ENCODE results near the gene SOWAHB.

The SOWAHB gene

GRCh38 chr4:76896614-76897535 lies 1.1 kb downstream of the SOWAHB start:
- DNase-seq (ENCODE audit: low read depth, low spot score): peak; percentile 22
- no peak for TF ChIP-seq CTCF (IDR thresholded peaks at IDR 0.05; ENCODE audit: low read depth, low read length)
- in situ Hi-C loops (cut with HindIII; ENCODE audit: low sequenced_read_pairs): no loop called here
- H3K4me3 ChIP-seq (ENCODE audit: low read depth, low read length): peak overlapping the region; percentile 3

GRCh38 chr4:76896048-76896447 lies 1.9 kb downstream of the SOWAHB start:
- no peak overlapping the region for H3K4me3 ChIP-seq (ENCODE audit: low read depth, low read length)
- no peak for DNase-seq (ENCODE audit: low read depth, low spot score)
- in situ Hi-C loops (cut with HindIII; ENCODE audit: low sequenced_read_pairs): no loop called here
- TF ChIP-seq CTCF (IDR thresholded peaks at IDR 0.05; ENCODE audit: low read depth, low read length): no peak

GRCh38 chr4:76895619-76896018 lies 2.3 kb downstream of the SOWAHB start:
- TF ChIP-seq CTCF (IDR thresholded peaks at IDR 0.05; ENCODE audit: low read depth, low read length): peak; percentile 1
- DNase-seq (ENCODE audit: low read depth, low spot score): no peak
- in situ Hi-C loops (cut with HindIII; ENCODE audit: low sequenced_read_pairs): no loop called here
- no peak overlapping the region for H3K4me3 ChIP-seq (ENCODE audit: low read depth, low read length)

DNA sequence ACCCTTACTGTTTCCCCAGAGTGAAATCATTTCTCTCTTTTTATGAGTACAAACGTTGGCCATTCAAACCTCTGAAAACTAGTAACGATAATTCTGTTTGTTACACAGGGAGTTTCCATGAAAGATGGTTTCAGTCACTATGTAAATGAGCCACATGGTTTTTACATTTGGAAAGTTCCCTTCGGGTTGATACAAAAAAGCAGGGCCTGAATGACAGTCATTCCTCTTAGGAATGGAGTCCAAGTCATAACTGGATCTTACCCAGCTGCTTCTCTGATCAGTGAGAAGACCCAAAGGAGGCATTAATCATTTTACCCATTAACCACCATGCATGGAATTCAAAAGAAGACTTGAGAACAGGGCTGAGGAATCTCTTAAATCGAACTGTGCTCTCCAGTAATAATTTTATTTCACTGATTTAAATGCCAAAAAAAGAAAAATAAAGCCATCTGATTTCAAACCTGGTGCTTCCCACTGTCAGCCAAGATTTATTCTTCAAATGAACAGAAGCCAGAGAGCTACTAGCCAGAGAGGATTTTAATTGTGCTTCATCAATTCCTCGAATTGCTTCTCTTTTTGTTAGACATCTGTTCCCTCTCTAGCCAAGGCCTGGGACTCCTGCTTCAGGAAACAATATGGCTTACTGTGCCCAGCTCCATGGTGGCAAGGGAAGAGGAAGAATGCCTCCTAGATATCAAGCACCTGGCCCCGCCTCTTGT lies 3.2 kb downstream of the SOWAHB start:
- no peak for DNase-seq (ENCODE audit: low read depth, low spot score)
- no peak for TF ChIP-seq CTCF (IDR thresholded peaks at IDR 0.05; ENCODE audit: low read depth, low read length)
- in situ Hi-C loops (cut with HindIII; ENCODE audit: low sequenced_read_pairs): no loop called here
- H3K4me3 ChIP-seq (ENCODE audit: low read depth, low read length): no peak overlapping the region

- no peak for DNase-seq (ENCODE audit: low read depth, low spot score)
- no peak for TF ChIP-seq CTCF (IDR thresholded peaks at IDR 0.05; ENCODE audit: low read depth, low read length)
- in situ Hi-C loops (cut with HindIII; ENCODE audit: low sequenced_read_pairs): no loop called here
- no peak overlapping the region for H3K4me3 ChIP-seq (ENCODE audit: low read depth, low read length)
Observed at GRCh38 chr4:76892601-76893000, 5.3 kb downstream of the SOWAHB start.

- no peak overlapping the region for H3K4me3 ChIP-seq (ENCODE audit: low read depth, low read length)
- TF ChIP-seq CTCF (IDR thresholded peaks at IDR 0.05; ENCODE audit: low read depth, low read length): no peak
- in situ Hi-C loops (cut with HindIII; ENCODE audit: low sequenced_read_pairs): no loop called here
- no peak for DNase-seq (ENCODE audit: low read depth, low spot score)
Observed at GRCh38 chr4:76892001-76892400, 5.9 kb downstream of the SOWAHB start.

Data from astrocyte of the spinal cord (primary cell).